Fibroblast of mammary gland (primary cell): ENCODE measurements around the gene SPTLC2.
"Not testable (repeated sequence)": the region's sequence is repeated elsewhere in the genome, so short reads cannot be mapped to it uniquely, and the experiment has no call there.

Experiments
- DNase-seq: peaks from one replicate; pipeline ENCODE4 v3.0.0-alpha.2; 2010; ENCODE audit warnings: low read depth
- H3K4me3 ChIP-seq: 2 replicates; pipeline ENCODE4 v1.5.1; 2011; ENCODE audit warnings: low read depth, mild to moderate bottlenecking, low read length, moderate library complexity; ENCODE audit not compliant: control insufficient read depth
- TF ChIP-seq, protein P1 (sequence below): conservative IDR thresholded peaks from 2 replicates; pipeline ENCODE4 v1.5.1; 2011; ENCODE audit warnings: low read depth, low read length, inconsistent platforms; ENCODE audit not compliant: control insufficient read depth, insufficient read depth

The SPTLC2 gene

GRCh38 chr14:77543240-77543551 is 73.2 kb downstream of the SPTLC2 start:
- TF ChIP-seq, protein P1, sequence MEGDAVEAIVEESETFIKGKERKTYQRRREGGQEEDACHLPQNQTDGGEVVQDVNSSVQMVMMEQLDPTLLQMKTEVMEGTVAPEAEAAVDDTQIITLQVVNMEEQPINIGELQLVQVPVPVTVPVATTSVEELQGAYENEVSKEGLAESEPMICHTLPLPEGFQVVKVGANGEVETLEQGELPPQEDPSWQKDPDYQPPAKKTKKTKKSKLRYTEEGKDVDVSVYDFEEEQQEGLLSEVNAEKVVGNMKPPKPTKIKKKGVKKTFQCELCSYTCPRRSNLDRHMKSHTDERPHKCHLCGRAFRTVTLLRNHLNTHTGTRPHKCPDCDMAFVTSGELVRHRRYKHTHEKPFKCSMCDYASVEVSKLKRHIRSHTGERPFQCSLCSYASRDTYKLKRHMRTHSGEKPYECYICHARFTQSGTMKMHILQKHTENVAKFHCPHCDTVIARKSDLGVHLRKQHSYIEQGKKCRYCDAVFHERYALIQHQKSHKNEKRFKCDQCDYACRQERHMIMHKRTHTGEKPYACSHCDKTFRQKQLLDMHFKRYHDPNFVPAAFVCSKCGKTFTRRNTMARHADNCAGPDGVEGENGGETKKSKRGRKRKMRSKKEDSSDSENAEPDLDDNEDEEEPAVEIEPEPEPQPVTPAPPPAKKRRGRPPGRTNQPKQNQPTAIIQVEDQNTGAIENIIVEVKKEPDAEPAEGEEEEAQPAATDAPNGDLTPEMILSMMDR: no peak
- H3K4me3 ChIP-seq: no peak overlapping the region
- DNase-seq: no peak

GRCh38 chr14:77542421-77543239 is 73.8 kb downstream of the SPTLC2 start:
- no peak overlapping the region for H3K4me3 ChIP-seq
- TF ChIP-seq, protein P1: no peak
- DNase-seq: peak; percentile 12

DNA sequence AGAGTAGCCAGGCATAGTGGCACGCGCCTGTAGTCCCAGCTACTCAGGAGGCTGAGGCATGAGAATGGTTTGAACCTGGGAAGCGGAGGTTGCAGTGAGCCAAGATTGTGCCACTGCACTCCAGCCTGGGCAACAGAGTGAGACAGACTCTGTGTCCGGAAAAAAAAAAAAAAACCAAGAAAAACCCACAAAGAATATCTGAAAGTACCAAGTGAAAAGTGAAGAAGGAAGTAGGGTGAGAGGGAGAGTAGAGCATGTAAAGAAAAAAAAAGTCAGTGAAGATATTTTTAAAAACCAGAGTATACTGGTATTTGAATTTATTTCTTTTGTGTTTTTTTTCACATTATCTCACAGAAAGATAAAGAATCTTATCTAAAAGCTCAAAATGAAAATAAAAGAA is 74.5 kb downstream of the SPTLC2 start:
- no peak overlapping the region for H3K4me3 ChIP-seq
- no peak for DNase-seq
- TF ChIP-seq, protein P1: no peak

- not testable (repeated sequence) for DNase-seq, H3K4me3 ChIP-seq
Measured at GRCh38 chr14:77536951-77537350, 79.5 kb downstream of the SPTLC2 start.

DNA sequence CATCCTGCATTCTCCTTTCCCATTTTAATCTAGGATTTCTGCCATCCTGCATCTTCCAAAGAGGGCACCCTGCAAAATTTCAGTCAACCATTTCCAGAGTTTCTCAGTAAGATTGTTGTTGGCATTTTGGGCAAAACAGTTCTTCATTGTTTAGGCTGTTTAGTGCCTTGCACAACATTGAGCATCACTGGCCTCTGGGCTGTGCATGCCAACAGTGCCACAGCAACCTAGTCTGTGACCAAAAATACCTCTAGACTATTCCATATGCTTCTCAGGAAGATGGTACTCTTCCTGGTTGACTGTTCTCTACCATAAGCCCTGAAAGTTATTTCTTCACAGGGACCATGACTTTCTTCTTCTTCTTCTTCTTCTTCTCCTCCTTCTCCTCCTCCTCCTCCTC is 85.4 kb downstream of the SPTLC2 start:
- no peak for DNase-seq
- H3K4me3 ChIP-seq: no peak overlapping the region
- TF ChIP-seq, protein P1: no peak

DNA sequence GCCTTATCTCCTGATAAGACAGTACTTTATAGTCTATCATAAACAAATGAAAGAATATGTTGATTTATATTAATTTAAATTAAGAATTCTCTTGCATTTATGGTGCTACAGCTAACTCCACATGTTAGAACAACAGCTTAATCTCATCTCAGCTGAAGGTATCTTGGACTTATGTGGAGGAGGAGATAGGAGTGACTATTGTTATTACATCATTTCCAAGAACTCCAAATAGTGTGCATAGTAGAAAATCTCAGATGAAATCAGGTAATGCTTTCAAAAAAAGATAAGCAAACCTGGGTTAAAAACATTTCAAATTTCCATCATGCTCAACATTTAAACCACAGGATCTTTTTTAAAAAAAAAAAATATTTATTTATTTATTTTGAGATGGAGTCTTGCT is 86.5 kb downstream of the SPTLC2 start:
- no peak overlapping the region for H3K4me3 ChIP-seq
- TF ChIP-seq, protein P1: no peak
- DNase-seq: no peak

GRCh38 chr14:77529213-77529612 is 87.2 kb downstream of the SPTLC2 start:
- no peak for DNase-seq
- TF ChIP-seq, protein P1: no peak

GRCh38 chr14:77528701-77529100 is 87.7 kb downstream of the SPTLC2 start:
- not testable (repeated sequence) for H3K4me3 ChIP-seq

More at GRCh38 chr14:77529213-77529612, 87.2 kb downstream of the SPTLC2 start:
- H3K4me3 ChIP-seq: no peak overlapping the region

More at GRCh38 chr14:77528701-77529100, 87.7 kb downstream of the SPTLC2 start:
- DNase-seq: not testable (repeated sequence)
